ENCODE measurements around the gene N4BP3.

The N4BP3 gene

DNA sequence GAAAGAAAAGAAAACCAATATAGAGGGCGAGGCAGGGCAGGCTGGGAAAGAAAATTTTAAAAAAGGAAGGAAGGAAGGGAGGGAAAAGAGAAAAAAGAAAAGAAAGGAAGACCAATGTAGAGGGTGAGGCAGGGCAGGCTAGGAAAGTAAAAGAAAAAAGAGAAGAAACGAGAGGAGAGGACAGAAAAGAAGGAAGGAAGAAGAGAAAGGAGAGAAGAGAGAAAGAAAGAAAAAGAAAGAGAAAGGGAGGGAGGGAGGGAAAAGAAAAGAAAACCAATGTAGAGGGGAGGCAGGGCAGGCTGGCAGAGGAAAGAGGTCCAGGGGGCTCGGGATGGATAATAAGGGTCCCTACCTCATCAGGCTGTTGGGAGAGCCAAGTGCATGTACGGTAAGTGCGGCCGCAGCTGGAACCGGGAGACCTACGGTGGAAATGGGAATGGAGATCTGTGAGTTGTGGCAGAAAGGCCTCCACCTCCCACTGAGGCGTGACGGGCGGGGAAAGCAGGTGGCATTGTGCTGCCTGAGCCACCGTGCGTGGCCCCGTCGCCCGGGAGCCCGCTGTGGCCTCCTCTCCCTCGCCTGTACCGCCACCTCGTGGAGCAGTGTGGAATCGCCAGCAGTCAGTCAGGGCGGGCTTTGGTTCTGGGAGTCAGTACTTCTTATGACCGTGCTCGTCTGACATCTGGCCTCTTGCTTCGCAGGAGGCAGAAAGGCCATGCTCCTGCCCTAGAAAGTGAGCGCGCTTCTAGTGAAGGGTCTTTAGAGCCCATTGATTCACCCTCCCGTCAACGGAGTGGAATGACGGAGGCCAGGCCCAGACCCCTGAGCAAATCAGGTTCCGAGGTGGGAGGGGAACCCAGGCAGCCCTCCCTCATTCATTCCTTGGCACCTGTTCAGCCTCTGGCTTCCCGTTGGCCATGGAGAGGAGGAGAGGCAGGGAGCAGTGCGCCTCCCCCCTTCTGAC, 50.7 kb downstream of the N4BP3 start:
- Histone ChIP-seq H3K27me3 (ENCODE audit: insufficient read depth, poor library complexity, severe bottlenecking) (no peaks in the 10 kb centered on the region), H3K27ac (replicated peaks) (no peak overlapping the region), H3K4me3 (replicated peaks; ENCODE audit: insufficient read depth, low read length) (no peak overlapping the region)
- peak; percentile 67 to 88 for DNase-seq (ENCODE audit: low read depth in 1 of 2, low spot score in 1 of 2)
- TF ChIP-seq, protein P1, sequence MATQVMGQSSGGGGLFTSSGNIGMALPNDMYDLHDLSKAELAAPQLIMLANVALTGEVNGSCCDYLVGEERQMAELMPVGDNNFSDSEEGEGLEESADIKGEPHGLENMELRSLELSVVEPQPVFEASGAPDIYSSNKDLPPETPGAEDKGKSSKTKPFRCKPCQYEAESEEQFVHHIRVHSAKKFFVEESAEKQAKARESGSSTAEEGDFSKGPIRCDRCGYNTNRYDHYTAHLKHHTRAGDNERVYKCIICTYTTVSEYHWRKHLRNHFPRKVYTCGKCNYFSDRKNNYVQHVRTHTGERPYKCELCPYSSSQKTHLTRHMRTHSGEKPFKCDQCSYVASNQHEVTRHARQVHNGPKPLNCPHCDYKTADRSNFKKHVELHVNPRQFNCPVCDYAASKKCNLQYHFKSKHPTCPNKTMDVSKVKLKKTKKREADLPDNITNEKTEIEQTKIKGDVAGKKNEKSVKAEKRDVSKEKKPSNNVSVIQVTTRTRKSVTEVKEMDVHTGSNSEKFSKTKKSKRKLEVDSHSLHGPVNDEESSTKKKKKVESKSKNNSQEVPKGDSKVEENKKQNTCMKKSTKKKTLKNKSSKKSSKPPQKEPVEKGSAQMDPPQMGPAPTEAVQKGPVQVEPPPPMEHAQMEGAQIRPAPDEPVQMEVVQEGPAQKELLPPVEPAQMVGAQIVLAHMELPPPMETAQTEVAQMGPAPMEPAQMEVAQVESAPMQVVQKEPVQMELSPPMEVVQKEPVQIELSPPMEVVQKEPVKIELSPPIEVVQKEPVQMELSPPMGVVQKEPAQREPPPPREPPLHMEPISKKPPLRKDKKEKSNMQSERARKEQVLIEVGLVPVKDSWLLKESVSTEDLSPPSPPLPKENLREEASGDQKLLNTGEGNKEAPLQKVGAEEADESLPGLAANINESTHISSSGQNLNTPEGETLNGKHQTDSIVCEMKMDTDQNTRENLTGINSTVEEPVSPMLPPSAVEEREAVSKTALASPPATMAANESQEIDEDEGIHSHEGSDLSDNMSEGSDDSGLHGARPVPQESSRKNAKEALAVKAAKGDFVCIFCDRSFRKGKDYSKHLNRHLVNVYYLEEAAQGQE (IDR thresholded peaks at IDR 0.05; ENCODE audit: insufficient replicate concordance, low read depth), result no peak
- TF ChIP-seq POLR2AphosphoS5 (IDR thresholded peaks at IDR 0.05; ENCODE audit: low read depth), result no peak
- TF ChIP-seq GABPA (IDR thresholded peaks at IDR 0.05; ENCODE audit: low read depth), result no peak
- no peak for TF ChIP-seq SPI1 (IDR thresholded peaks at IDR 0.05; ENCODE audit: borderline replicate concordance, low read depth)
- TF ChIP-seq, protein P2, sequence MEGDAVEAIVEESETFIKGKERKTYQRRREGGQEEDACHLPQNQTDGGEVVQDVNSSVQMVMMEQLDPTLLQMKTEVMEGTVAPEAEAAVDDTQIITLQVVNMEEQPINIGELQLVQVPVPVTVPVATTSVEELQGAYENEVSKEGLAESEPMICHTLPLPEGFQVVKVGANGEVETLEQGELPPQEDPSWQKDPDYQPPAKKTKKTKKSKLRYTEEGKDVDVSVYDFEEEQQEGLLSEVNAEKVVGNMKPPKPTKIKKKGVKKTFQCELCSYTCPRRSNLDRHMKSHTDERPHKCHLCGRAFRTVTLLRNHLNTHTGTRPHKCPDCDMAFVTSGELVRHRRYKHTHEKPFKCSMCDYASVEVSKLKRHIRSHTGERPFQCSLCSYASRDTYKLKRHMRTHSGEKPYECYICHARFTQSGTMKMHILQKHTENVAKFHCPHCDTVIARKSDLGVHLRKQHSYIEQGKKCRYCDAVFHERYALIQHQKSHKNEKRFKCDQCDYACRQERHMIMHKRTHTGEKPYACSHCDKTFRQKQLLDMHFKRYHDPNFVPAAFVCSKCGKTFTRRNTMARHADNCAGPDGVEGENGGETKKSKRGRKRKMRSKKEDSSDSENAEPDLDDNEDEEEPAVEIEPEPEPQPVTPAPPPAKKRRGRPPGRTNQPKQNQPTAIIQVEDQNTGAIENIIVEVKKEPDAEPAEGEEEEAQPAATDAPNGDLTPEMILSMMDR (IDR thresholded peaks at IDR 0.05; ENCODE audit: insufficient read depth, low read length), result peak; percentile 98

DNA sequence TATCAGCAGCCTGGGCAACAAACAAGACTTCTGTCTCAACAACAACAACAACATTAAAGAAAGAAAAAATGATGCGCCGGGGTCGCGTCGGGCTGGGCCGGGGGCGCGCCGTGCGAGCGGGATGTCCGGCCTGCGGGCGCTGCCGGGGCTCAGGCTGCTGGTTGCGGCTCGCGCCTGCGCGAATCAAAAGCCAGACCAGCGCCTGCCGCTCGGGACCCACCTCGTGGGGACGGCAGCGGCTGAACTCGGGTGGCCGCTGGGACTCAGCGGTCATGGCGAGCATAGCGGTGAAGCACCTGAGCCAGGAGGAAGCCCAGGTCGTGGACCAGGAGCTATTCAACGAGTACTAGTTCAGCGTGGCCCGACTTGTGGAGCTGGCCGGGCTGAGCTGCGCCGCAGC, 52.2 kb downstream of the N4BP3 start:
- TF ChIP-seq, protein P1 (IDR thresholded peaks at IDR 0.05; ENCODE audit: insufficient replicate concordance, low read depth), result no peak
- TF ChIP-seq POLR2AphosphoS5 (IDR thresholded peaks at IDR 0.05; ENCODE audit: low read depth) (no peak), SPI1 (IDR thresholded peaks at IDR 0.05; ENCODE audit: borderline replicate concordance, low read depth) (no peak), GABPA (IDR thresholded peaks at IDR 0.05; ENCODE audit: low read depth) (no peak)
- TF ChIP-seq, protein P2 (IDR thresholded peaks at IDR 0.05; ENCODE audit: insufficient read depth, low read length), result no peak

DNA sequence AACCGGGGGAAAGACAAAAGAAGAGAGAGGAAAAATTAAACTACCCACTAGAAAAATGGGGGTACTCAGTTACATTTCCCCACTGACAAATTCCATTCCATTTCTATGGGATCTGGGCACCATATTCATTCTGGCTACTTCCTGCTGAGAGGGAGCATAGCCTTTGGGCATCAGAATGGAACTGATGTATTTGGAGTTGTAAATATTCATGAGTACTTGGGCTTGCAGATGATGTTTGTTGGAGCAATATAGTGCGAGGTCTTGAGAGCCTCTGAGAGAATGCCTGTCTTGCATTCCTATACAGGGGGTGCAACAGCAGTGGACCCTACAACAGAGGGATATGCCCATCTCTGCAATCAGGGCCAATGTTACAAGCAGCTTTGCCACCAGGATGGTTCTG, 57.1 kb downstream of the N4BP3 start:
- no peaks in the 10 kb centered on the region for H3K27me3 ChIP-seq (ENCODE audit: insufficient read depth, poor library complexity, severe bottlenecking)
- DNase-seq (ENCODE audit: low read depth in 1 of 2, low spot score in 1 of 2), result no peak
- no peak overlapping the region for H3K27ac ChIP-seq (replicated peaks)
- H3K4me3 ChIP-seq (replicated peaks; ENCODE audit: insufficient read depth, low read length), result no peak overlapping the region
- no peak for TF ChIP-seq GABPA (IDR thresholded peaks at IDR 0.05; ENCODE audit: low read depth)
- TF ChIP-seq, protein P1 (IDR thresholded peaks at IDR 0.05; ENCODE audit: insufficient replicate concordance, low read depth), result no peak
- TF ChIP-seq SPI1 (IDR thresholded peaks at IDR 0.05; ENCODE audit: borderline replicate concordance, low read depth), result no peak
- TF ChIP-seq, protein P2 (IDR thresholded peaks at IDR 0.05; ENCODE audit: insufficient read depth, low read length), result no peak
- no peak for TF ChIP-seq POLR2AphosphoS5 (IDR thresholded peaks at IDR 0.05; ENCODE audit: low read depth)

More for the DNA sequence above, 52.2 kb downstream of the N4BP3 start:
- Histone ChIP-seq H3K27ac (replicated peaks) (no peak overlapping the region), H3K27me3 (ENCODE audit: insufficient read depth, poor library complexity, severe bottlenecking) (no peaks in the 10 kb centered on the region), H3K4me3 (replicated peaks; ENCODE audit: insufficient read depth, low read length) (no peak overlapping the region)
- no peak for DNase-seq (ENCODE audit: low read depth in 1 of 2, low spot score in 1 of 2)

Measured in HL-60 (cell line).